Right lobe of liver (tissue), 6 donors: Measurements from ENCODE around the gene OR8K3. TPM values are rescaled to one million over a fixed set of nuclear protein-coding genes. Genes with fewer than 3 reads are reported as not detected.

Source experiments
- ATAC-seq, 4 donors: fragments of 200-7000 bp; cut with Tn5 transposase; one replicate each; pipeline ENCODE4 v1.9.1; 2020; ENCODE audit warnings: mild to moderate bottlenecking in 4 of 4, moderate library complexity in 4 of 4
- DNase-seq, 3 donors: peaks; one replicate each; pipeline ENCODE4 v3.0.0-alpha.2; 2020
- H3K27ac ChIP-seq, 3 donors: fragments of 200-600 bp; one replicate each; pipeline ENCODE4 v1.8.0; 2022
- H3K27me3 ChIP-seq, 2 donors: fragments of 200-600 bp; one replicate each; pipeline ENCODE4 v1.8.0; 2022
- H3K36me3 ChIP-seq, 4 donors: fragments of 200-600 bp; sonication (generic) in 1 of 4; one replicate each; pipeline versions ENCODE4 v1.5.1 to v1.8.0; 2017 to 2022; ENCODE audit warnings: control low read depth in 1 of 4
- H3K4me1 ChIP-seq, 4 donors: fragments of 200-600 bp; sonication (generic) in 1 of 4; one replicate each; pipeline versions ENCODE4 v1.5.1 to v1.8.0; 2017 to 2022; ENCODE audit warnings: control low read depth in 1 of 4
- H3K4me3 ChIP-seq, 3 donors: fragments of 200-600 bp; one replicate each; pipeline ENCODE4 v1.8.0; 2022
- H3K9me3 ChIP-seq, 4 donors: fragments of 200-600 bp; sonication (generic) in 1 of 4; one replicate each; pipeline versions ENCODE4 v1.5.1 to v1.8.0; 2017 to 2022; ENCODE audit warnings: control low read depth in 1 of 4
- POLR2A ChIP-seq: fragments of 450-650 bp; IDR thresholded peaks from one replicate; pipeline ENCODE4 v1.6.1; 2017; ENCODE audit warnings: antibody characterized with exemption, mild to moderate bottlenecking
- WGBS: methylation state at CpG from one replicate; pipeline ENCODE4 v1.1.6; 2018; ENCODE audit warnings: low coverage, low lambda C conversion rate; ENCODE audit not compliant: insufficient coverage; ENCODE audit errors: missing lambda C conversion rate; 5-methylcytosine and 5-hydroxymethylcytosine counted together
- intact Hi-C, 2 donors: fragments of 100-400 bp; cut with DNase I; formaldehyde crosslinking; loops; one replicate each; pipeline versions ENCODE4 v1.11.2 to v1.14.1; 2022
- total RNA-seq, 6 experiments: library from RNA; depleted of rRNA in 2 of 6; stranded (reverse); fragments of >200 nt in 2 of 6; fragmentation: NEBNext Ultra II Directional in 3 of 6; extraction: Animal tissue kit (Norgen Biotek cat#: 25700) in 3 of 6; gene quantifications; one replicate each; pipeline versions ENCODE4 v1.1.0 to v1.2.4, GENCODE V29; 2016 to 2023
- donor health status: DM: no; HTN: yes; CAD: no.
- donor health status: DM: no; HTN: no; CAD: no.
- donor health status: DM: no; HTN: no; CAD: no.
- donor health status: DM: no; HTN: yes; CAD: no.
- donor health status: DM: no; HTN: yes; CAD: no.

The OR8K3 gene
- total RNA-seq, 6 experiments from 2014 or later = not detected

DNA sequence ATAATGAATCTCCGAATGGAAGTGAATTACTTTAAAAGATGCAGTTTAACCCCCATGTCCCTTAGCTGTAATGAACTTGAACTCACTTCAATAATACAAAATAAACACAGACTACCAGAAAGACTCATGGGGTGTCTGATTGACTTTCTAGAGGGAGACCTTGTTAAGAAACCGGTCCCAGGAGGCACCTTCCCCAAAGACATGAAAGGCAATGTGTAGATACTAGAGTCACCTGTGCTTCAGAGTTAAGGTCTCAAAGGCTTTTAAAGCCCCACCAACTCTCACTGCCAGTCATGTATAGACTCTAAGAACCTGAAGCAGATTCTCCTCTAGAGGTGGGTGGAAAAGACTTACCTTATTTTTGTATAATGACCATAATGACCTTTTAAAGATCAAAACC, 39.0 kb downstream of the OR8K3 start, which contains the start of gene OR8J1:
Gene OR8J1 (plus strand): TSS at position 301 of the 400 bp plus-strand sequence. CDS start 5,956 bp downstream, outside the sequence.
- WGBS = 69% methylated on average over 2 of the region's 2 CpGs
- ATAC-seq = no peak
- Histone ChIP-seq H3K36me3 (no peaks in the 10 kb centered on the region), H3K27me3 (no peaks in the 10 kb centered on the region), H3K4me3 (no peak within 1 kb of the TSS), H3K4me1 (no peaks in the 10 kb centered on the region), H3K9me3 (no peaks in the 10 kb centered on the region), H3K27ac (no peak within 1 kb of the TSS)
- intact Hi-C loops = no loop called here
- no peak for DNase-seq
- no peak for TF ChIP-seq POLR2A

Other genes starting within 250 kb of the OR8K3 start
- gene OR8I2, start 221.8 kb upstream of the OR8K3 start, total RNA-seq = not detected
- not detected for gene OR8H2, start 211.5 kb upstream of the OR8K3 start, total RNA-seq
- not detected for gene OR8H3, start 192.8 kb upstream of the OR8K3 start, total RNA-seq
- gene OR8J3, start 174.9 kb upstream of the OR8K3 start, total RNA-seq = not detected
- gene OR8K5, start 154.8 kb upstream of the OR8K3 start, total RNA-seq = not detected
- not detected for gene OR5J2, start 138.5 kb upstream of the OR8K3 start, total RNA-seq
- gene OR5T2, start 80.9 kb upstream of the OR8K3 start, total RNA-seq = not detected
- not detected for gene OR5T3, start 62.9 kb upstream of the OR8K3 start, total RNA-seq
- not detected for gene OR5T1, start 41.0 kb upstream of the OR8K3 start, total RNA-seq
- gene OR8H1, start 22.9 kb upstream of the OR8K3 start, total RNA-seq = not detected
- not detected for gene OR8K1, start 30.9 kb downstream of the OR8K3 start, total RNA-seq
- gene OR8J1, start 39.1 kb downstream of the OR8K3 start, total RNA-seq = not detected
- gene OR8U1, start 60.5 kb downstream of the OR8K3 start, total RNA-seq = not detected
- not detected for gene OR5AL1, start 97.6 kb downstream of the OR8K3 start, total RNA-seq
- gene OR5M3, start 158.2 kb downstream of the OR8K3 start, total RNA-seq = not detected
- gene OR5M8, start 176.2 kb downstream of the OR8K3 start, total RNA-seq = not detected
- not detected for gene OR5M11, start 228.1 kb downstream of the OR8K3 start, total RNA-seq